ENCODE results near the gene ZNHIT6.

ZNHIT6 gene

GRCh38 chr1:85616364-85616705, 91.9 kb downstream of the ZNHIT6 start:
- H2BK5ac ChIP-seq (ENCODE audit: low read length), result no peak overlapping the region
- no peak overlapping the region for H3K27ac ChIP-seq (replicated peaks; ENCODE audit: low read length)
- no peak overlapping the region for H3K9ac ChIP-seq (ENCODE audit: low read depth, low read length, poor library complexity)
- no peak overlapping the region for H2AFZ ChIP-seq (ENCODE audit: low read length)
- peaks cover 0 to 14% of the 10 kb centered on the region in 2 donors for H3K9me3 ChIP-seq (replicated peaks in 1 of 2; ENCODE audit: control insufficient read depth in 2 of 2, insufficient read depth in 1 of 2, low read depth in 1 of 2, low read length in 2 of 2)
- no peak overlapping the region for H3K4me2 ChIP-seq (ENCODE audit: insufficient read depth, low read length, poor library complexity, severe bottlenecking)
- H4K8ac ChIP-seq (ENCODE audit: low read depth, low read length), result no peak overlapping the region
- peak overlapping the region; percentile 15 for H2AK5ac ChIP-seq (ENCODE audit: low read depth, low read length)
- whole genome bisulfite sequencing, 2 donors (ENCODE audit: extremely low coverage in 2 of 2, insufficient read length in 2 of 2, insufficient replicate concordance in 1 of 2), result no CpG with 5 or more reads among the region's 11 CpGs
- no peak overlapping the region for H3K4ac ChIP-seq (ENCODE audit: low read length)
- H3K18ac ChIP-seq (ENCODE audit: low read length), result peak overlapping the region; percentile 6
- H2BK12ac ChIP-seq (ENCODE audit: low read length), result no peak overlapping the region
- no peak overlapping the region for H2BK120ac ChIP-seq (ENCODE audit: low read depth, low read length)
- no peaks in the 10 kb centered on the region for H3K79me1 ChIP-seq (ENCODE audit: low read depth, low read length)
- H3K4me1 ChIP-seq (ENCODE audit: control insufficient read depth in 2 of 2, insufficient read depth in 1 of 2, low read depth in 1 of 2, low read length in 2 of 2), result peaks cover 3 to 14% of the 10 kb centered on the region in 2 donors
- H3K23ac ChIP-seq (ENCODE audit: low read depth, low read length, poor library complexity), result no peak overlapping the region
- no peak overlapping the region for H4K91ac ChIP-seq (ENCODE audit: low read depth, low read length, poor library complexity)
- DNase-seq (ENCODE audit: low spot score), result no peak
- no peaks in the 10 kb centered on the region for H3K36me3 ChIP-seq (replicated peaks in 1 of 2; ENCODE audit: control insufficient read depth in 2 of 2, insufficient read depth in 2 of 2, low read length in 2 of 2)
- H2BK15ac ChIP-seq (ENCODE audit: low read length), result no peak overlapping the region
- H3K4me3 ChIP-seq (ENCODE audit: low read length in 2 of 2), result no peak overlapping the region
- no peaks in the 10 kb centered on the region for H3K27me3 ChIP-seq (ENCODE audit: control insufficient read depth in 3 of 3, insufficient read depth in 3 of 3, low read depth in 1 of 3, low read length in 3 of 3)
- H3K14ac ChIP-seq (ENCODE audit: low read length), result no peak overlapping the region

DNA sequence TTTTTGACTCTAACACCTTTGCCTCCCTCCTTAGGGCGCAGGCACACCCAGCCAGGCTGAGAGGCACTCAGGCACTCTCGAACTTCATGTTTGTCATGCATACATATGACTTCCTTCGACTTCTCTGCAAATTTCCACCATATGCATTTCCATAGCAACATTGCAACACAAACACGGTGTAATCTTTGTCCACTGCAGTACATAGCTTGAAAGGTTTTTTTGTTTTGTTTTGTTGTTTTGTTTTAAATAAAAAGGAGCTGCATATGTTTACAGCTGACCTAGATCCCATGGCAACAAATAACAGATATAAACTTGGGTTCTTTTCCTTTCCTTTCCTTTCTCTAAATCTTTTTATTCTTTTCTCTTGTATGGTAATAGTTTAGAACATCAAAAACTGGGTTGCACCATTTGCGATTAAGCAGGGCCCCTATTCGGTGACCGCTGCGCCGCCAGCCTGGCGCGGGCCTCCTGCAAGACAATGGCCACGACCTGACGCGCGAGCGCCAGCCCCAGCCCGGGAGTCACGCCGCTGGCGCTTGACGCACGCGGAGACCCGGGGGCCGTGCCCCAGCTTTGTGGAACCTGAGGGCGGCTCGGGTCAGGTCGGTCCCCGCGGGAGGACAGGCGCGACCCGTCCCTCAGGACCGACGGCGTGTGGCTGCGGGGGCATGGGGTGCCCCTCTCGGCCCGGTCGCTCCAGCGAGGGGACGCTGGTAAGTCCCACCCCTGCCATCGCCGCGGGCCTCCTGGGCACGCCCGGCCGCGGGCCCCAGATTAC, 92.5 kb downstream of the ZNHIT6 start:
- H2AK5ac ChIP-seq (ENCODE audit: low read depth, low read length), result no peak overlapping the region
- no peak overlapping the region for H2AFZ ChIP-seq (ENCODE audit: low read length)
- no peak overlapping the region for H3K27ac ChIP-seq (replicated peaks; ENCODE audit: low read length)
- no peaks in the 10 kb centered on the region for H3K36me3 ChIP-seq (replicated peaks in 1 of 2; ENCODE audit: control insufficient read depth in 2 of 2, insufficient read depth in 2 of 2, low read length in 2 of 2)
- DNase-seq (ENCODE audit: low spot score), result no peak
- H3K23ac ChIP-seq (ENCODE audit: low read depth, low read length, poor library complexity), result no peak overlapping the region
- no peak overlapping the region for H3K14ac ChIP-seq (ENCODE audit: low read length)
- no peaks in the 10 kb centered on the region for H3K79me1 ChIP-seq (ENCODE audit: low read depth, low read length)
- peaks cover 3 to 14% of the 10 kb centered on the region in 2 donors for H3K4me1 ChIP-seq (ENCODE audit: control insufficient read depth in 2 of 2, insufficient read depth in 1 of 2, low read depth in 1 of 2, low read length in 2 of 2)
- no peak overlapping the region for H2BK5ac ChIP-seq (ENCODE audit: low read length)
- H4K8ac ChIP-seq (ENCODE audit: low read depth, low read length), result no peak overlapping the region
- no peak overlapping the region for H2BK120ac ChIP-seq (ENCODE audit: low read depth, low read length)
- no peak overlapping the region for H3K9ac ChIP-seq (ENCODE audit: low read depth, low read length, poor library complexity)
- no CpG with 5 or more reads among the region's 49 CpGs for WGBS, 2 donors (ENCODE audit: extremely low coverage in 2 of 2, insufficient read length in 2 of 2, insufficient replicate concordance in 1 of 2)
- H3K4ac ChIP-seq (ENCODE audit: low read length), result no peak overlapping the region
- H3K9me3 ChIP-seq (replicated peaks in 1 of 2; ENCODE audit: control insufficient read depth in 2 of 2, insufficient read depth in 1 of 2, low read depth in 1 of 2, low read length in 2 of 2), result peaks cover 0 to 9% of the 10 kb centered on the region in 2 donors
- no peaks in the 10 kb centered on the region for H3K27me3 ChIP-seq (ENCODE audit: control insufficient read depth in 3 of 3, insufficient read depth in 3 of 3, low read depth in 1 of 3, low read length in 3 of 3)
- no peak overlapping the region for H3K4me2 ChIP-seq (ENCODE audit: insufficient read depth, low read length, poor library complexity, severe bottlenecking)
- H2BK15ac ChIP-seq (ENCODE audit: low read length), result no peak overlapping the region
- H3K18ac ChIP-seq (ENCODE audit: low read length), result peak overlapping the region; percentile 6
- H4K91ac ChIP-seq (ENCODE audit: low read depth, low read length, poor library complexity), result peak overlapping the region; percentile 14
- H3K4me3 ChIP-seq (ENCODE audit: low read length in 2 of 2), result peak overlapping the region in 1 of 2 donors; percentile 57
- H2BK12ac ChIP-seq (ENCODE audit: low read length), result no peak overlapping the region

DNA sequence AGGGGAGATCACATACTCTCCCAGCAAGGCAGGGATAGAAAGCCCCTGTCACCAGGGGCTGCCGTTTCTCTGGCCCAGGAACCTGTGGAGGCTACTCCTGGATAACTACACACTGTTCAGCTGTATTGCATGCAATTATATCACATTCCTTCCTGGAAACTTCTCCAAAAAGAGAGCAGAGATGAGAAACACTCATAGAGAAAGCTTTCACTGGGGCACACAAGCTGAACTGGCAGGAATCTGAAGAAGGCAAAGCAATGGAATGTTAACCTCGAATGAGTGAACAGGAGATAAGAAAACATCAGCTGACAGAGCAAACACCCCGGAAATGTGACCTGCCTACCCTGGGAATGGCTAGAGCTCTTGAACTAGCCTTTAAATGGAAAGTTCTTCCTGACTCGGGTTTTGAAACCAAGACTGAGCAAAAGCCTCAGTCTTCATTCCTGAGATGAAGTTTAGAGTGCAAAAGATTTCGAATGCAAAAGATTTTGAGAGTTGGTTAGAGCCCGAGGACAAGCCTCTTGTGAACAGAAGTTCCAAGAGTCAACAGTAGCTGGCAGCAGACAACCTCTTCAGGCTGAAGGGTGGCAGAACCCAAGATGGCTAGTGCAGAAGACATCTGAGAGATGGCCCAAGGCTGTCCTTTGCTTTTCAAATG, 95.4 kb downstream of the ZNHIT6 start:
- no peak for DNase-seq (ENCODE audit: low spot score)
- peaks cover 5 to 14% of the 10 kb centered on the region in 2 donors for H3K4me1 ChIP-seq (ENCODE audit: control insufficient read depth in 2 of 2, insufficient read depth in 1 of 2, low read depth in 1 of 2, low read length in 2 of 2)

DNA sequence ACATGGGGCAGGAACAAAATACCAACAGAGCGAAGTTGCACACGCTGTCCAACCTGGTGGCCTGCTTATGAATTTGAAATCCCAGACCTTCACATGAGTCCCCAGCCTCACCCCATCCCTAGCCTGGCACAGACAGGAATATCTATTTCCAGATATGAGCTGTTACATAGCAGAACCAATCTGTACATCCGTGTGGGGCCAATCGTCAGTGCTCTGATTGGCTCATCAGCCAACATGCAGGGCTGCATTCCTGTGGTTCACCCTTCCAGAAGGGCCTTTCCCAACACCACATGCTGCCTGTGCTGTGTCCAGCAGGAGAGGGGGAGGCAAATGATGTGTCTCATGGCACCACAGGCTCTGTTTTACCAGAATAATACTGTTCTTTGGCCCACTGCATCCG, 96.4 kb downstream of the ZNHIT6 start:
- no peak overlapping the region for H2BK5ac ChIP-seq (ENCODE audit: low read length)
- H2BK12ac ChIP-seq (ENCODE audit: low read length), result no peak overlapping the region
- DNase-seq (ENCODE audit: low spot score), result no peak
- H3K4me2 ChIP-seq (ENCODE audit: insufficient read depth, low read length, poor library complexity, severe bottlenecking), result no peak overlapping the region
- no peaks in the 10 kb centered on the region for H3K36me3 ChIP-seq (replicated peaks in 1 of 2; ENCODE audit: control insufficient read depth in 2 of 2, insufficient read depth in 2 of 2, low read length in 2 of 2)
- no peak overlapping the region for H3K18ac ChIP-seq (ENCODE audit: low read length)
- no peak overlapping the region for H3K4me3 ChIP-seq (ENCODE audit: low read length in 2 of 2)
- peaks cover 0 to 3% of the 10 kb centered on the region in 2 donors for H3K9me3 ChIP-seq (replicated peaks in 1 of 2; ENCODE audit: control insufficient read depth in 2 of 2, insufficient read depth in 1 of 2, low read depth in 1 of 2, low read length in 2 of 2)
- H2BK120ac ChIP-seq (ENCODE audit: low read depth, low read length), result no peak overlapping the region
- no CpG with 5 or more reads among the region's 5 CpGs for WGBS, 2 donors (ENCODE audit: extremely low coverage in 2 of 2, insufficient read length in 2 of 2, insufficient replicate concordance in 1 of 2)
- H3K14ac ChIP-seq (ENCODE audit: low read length), result no peak overlapping the region
- H3K4me1 ChIP-seq (ENCODE audit: control insufficient read depth in 2 of 2, insufficient read depth in 1 of 2, low read depth in 1 of 2, low read length in 2 of 2), result peaks cover 13 to 24% of the 10 kb centered on the region in 2 donors
- H3K27ac ChIP-seq (replicated peaks; ENCODE audit: low read length), result no peak overlapping the region
- H3K79me1 ChIP-seq (ENCODE audit: low read depth, low read length), result no peaks in the 10 kb centered on the region
- H2AK5ac ChIP-seq (ENCODE audit: low read depth, low read length), result no peak overlapping the region
- H2AFZ ChIP-seq (ENCODE audit: low read length), result peak overlapping the region; percentile 12
- no peak overlapping the region for H4K91ac ChIP-seq (ENCODE audit: low read depth, low read length, poor library complexity)
- H3K4ac ChIP-seq (ENCODE audit: low read length), result no peak overlapping the region
- H3K27me3 ChIP-seq (ENCODE audit: control insufficient read depth in 3 of 3, insufficient read depth in 3 of 3, low read depth in 1 of 3, low read length in 3 of 3), result no peaks in the 10 kb centered on the region
- no peak overlapping the region for H2BK15ac ChIP-seq (ENCODE audit: low read length)
- no peak overlapping the region for H3K23ac ChIP-seq (ENCODE audit: low read depth, low read length, poor library complexity)
- no peak overlapping the region for H3K9ac ChIP-seq (ENCODE audit: low read depth, low read length, poor library complexity)
- no peak overlapping the region for H4K8ac ChIP-seq (ENCODE audit: low read depth, low read length)

More for the DNA sequence above, 95.4 kb downstream of the ZNHIT6 start:
- no peak overlapping the region for H3K4ac ChIP-seq (ENCODE audit: low read length)
- no peak overlapping the region for H2BK120ac ChIP-seq (ENCODE audit: low read depth, low read length)
- no peak overlapping the region for H2BK5ac ChIP-seq (ENCODE audit: low read length)
- H3K4me2 ChIP-seq (ENCODE audit: insufficient read depth, low read length, poor library complexity, severe bottlenecking), result no peak overlapping the region
- no peak overlapping the region for H4K91ac ChIP-seq (ENCODE audit: low read depth, low read length, poor library complexity)
- no peak overlapping the region for H3K18ac ChIP-seq (ENCODE audit: low read length)
- peaks cover 0 to 3% of the 10 kb centered on the region in 2 donors for H3K9me3 ChIP-seq (replicated peaks in 1 of 2; ENCODE audit: control insufficient read depth in 2 of 2, insufficient read depth in 1 of 2, low read depth in 1 of 2, low read length in 2 of 2)
- H4K8ac ChIP-seq (ENCODE audit: low read depth, low read length), result no peak overlapping the region
- H2BK12ac ChIP-seq (ENCODE audit: low read length), result no peak overlapping the region
- no peaks in the 10 kb centered on the region for H3K36me3 ChIP-seq (replicated peaks in 1 of 2; ENCODE audit: control insufficient read depth in 2 of 2, insufficient read depth in 2 of 2, low read length in 2 of 2)
- peak overlapping the region; percentile 67 for H2AFZ ChIP-seq (ENCODE audit: low read length)
- no peak overlapping the region for H2BK15ac ChIP-seq (ENCODE audit: low read length)
- no peak overlapping the region for H3K9ac ChIP-seq (ENCODE audit: low read depth, low read length, poor library complexity)
- WGBS, 2 donors (ENCODE audit: extremely low coverage in 2 of 2, insufficient read length in 2 of 2, insufficient replicate concordance in 1 of 2), result no CpG with 5 or more reads among the region's 6 CpGs
- no peak overlapping the region for H3K14ac ChIP-seq (ENCODE audit: low read length)
- no peaks in the 10 kb centered on the region for H3K79me1 ChIP-seq (ENCODE audit: low read depth, low read length)
- H2AK5ac ChIP-seq (ENCODE audit: low read depth, low read length), result no peak overlapping the region
- no peak overlapping the region for H3K27ac ChIP-seq (replicated peaks; ENCODE audit: low read length)
- no peaks in the 10 kb centered on the region for H3K27me3 ChIP-seq (ENCODE audit: control insufficient read depth in 3 of 3, insufficient read depth in 3 of 3, low read depth in 1 of 3, low read length in 3 of 3)
- H3K23ac ChIP-seq (ENCODE audit: low read depth, low read length, poor library complexity), result no peak overlapping the region
- no peak overlapping the region for H3K4me3 ChIP-seq (ENCODE audit: low read length in 2 of 2)
